Ishikawa (cell line): ENCODE measurements around the gene SMYD3.

ENCODE experiments used
- CEBPB ChIP-seq: IDR thresholded peaks from 2 replicates; pipeline ENCODE4 v1.6.1; 2012
- CREB1 ChIP-seq: IDR thresholded peaks from 2 replicates; pipeline ENCODE4 v1.6.1; 2012; ENCODE audit warnings: low read depth
- EGR1 ChIP-seq: IDR thresholded peaks from 2 replicates; pipeline ENCODE4 v1.6.1; 2012
- EP300 ChIP-seq: IDR thresholded peaks from 2 replicates; pipeline ENCODE4 v1.6.1; 2012; ENCODE audit warnings: borderline replicate concordance
- FOXM1 ChIP-seq: IDR thresholded peaks from 2 replicates; pipeline ENCODE4 v1.6.1; 2012; ENCODE audit warnings: low read depth, borderline replicate concordance
- MAX ChIP-seq: IDR thresholded peaks from 2 replicates; pipeline ENCODE4 v1.6.1; 2012
- NFIC ChIP-seq: IDR thresholded peaks from 2 replicates; pipeline ENCODE4 v1.6.1; 2012
- RAD21 ChIP-seq: IDR thresholded peaks from 2 replicates; pipeline ENCODE4 v1.6.1; 2012; ENCODE audit warnings: low read depth
- REST ChIP-seq: IDR thresholded peaks from 2 replicates; pipeline ENCODE4 v1.6.1; 2012; ENCODE audit warnings: low read depth, mild to moderate bottlenecking
- TAF1 ChIP-seq: IDR thresholded peaks from 2 replicates; pipeline ENCODE4 v1.6.1; 2012; ENCODE audit warnings: low read depth, mild to moderate bottlenecking
- TCF12 ChIP-seq: IDR thresholded peaks from 2 replicates; pipeline ENCODE4 v1.6.1; 2012; ENCODE audit warnings: low read depth
- TEAD4 ChIP-seq: IDR thresholded peaks from 2 replicates; pipeline ENCODE4 v1.6.1; 2012
- USF1 ChIP-seq: IDR thresholded peaks from 2 replicates; pipeline ENCODE4 v1.6.1; 2012
- YY1 ChIP-seq: IDR thresholded peaks from 2 replicates; pipeline ENCODE4 v1.6.1; 2012; ENCODE audit warnings: low read depth
- ZBTB7A ChIP-seq: IDR thresholded peaks from 2 replicates; pipeline ENCODE4 v1.6.1; 2012; ENCODE audit warnings: low read depth

The SMYD3 gene

GRCh38 chr1:246058466-246058865, 448.6 kb downstream of the SMYD3 start:
- no peak for TF ChIP-seq FOXM1
- TF ChIP-seq YY1, result no peak
- no peak for TF ChIP-seq TAF1
- TF ChIP-seq USF1, result no peak
- no peak for TF ChIP-seq TCF12
- no peak for TF ChIP-seq MAX
- no peak for TF ChIP-seq RAD21
- TF ChIP-seq CEBPB, result no peak
- TF ChIP-seq CREB1, result no peak
- TF ChIP-seq REST, result no peak

- TF ChIP-seq RAD21 (no peak), MAX (no peak), YY1 (no peak), EP300 (no peak), TAF1 (no peak), REST (no peak), CREB1 (no peak)
Observed at GRCh38 chr1:246052603-246053002, 454.5 kb downstream of the SMYD3 start.

GRCh38 chr1:246051909-246052518, 455.1 kb downstream of the SMYD3 start:
- TF ChIP-seq YY1 (no peak), FOXM1 (no peak), NFIC (no peak), CEBPB (no peak), TEAD4 (no peak), TAF1 (no peak), EGR1 (no peak), CREB1 (no peak), ZBTB7A (no peak), EP300 (no peak), TCF12 (no peak), RAD21 (no peak)

GRCh38 chr1:246048693-246049092, 458.4 kb downstream of the SMYD3 start:
- no peak for TF ChIP-seq REST
- TF ChIP-seq CREB1, result no peak
- TF ChIP-seq FOXM1, result no peak
- no peak for TF ChIP-seq EP300
- no peak for TF ChIP-seq MAX
- TF ChIP-seq TEAD4, result no peak
- no peak for TF ChIP-seq TAF1
- TF ChIP-seq ZBTB7A, result no peak
- no peak for TF ChIP-seq CEBPB
- TF ChIP-seq YY1, result no peak
- no peak for TF ChIP-seq TCF12
- no peak for TF ChIP-seq NFIC
- TF ChIP-seq EGR1, result no peak
- TF ChIP-seq RAD21, result no peak
- TF ChIP-seq USF1, result no peak
